ENCODE data around the gene CLDN22. TPM values are rescaled to one million over a fixed set of nuclear protein-coding genes. Genes with fewer than 3 reads are reported as not detected.

The CLDN22 gene
- total and polyA plus RNA-seq, 10 of the 15 experiments (the other 5 are each of a cell fraction or from before 2014, with no cell fraction given): not detected

DNA sequence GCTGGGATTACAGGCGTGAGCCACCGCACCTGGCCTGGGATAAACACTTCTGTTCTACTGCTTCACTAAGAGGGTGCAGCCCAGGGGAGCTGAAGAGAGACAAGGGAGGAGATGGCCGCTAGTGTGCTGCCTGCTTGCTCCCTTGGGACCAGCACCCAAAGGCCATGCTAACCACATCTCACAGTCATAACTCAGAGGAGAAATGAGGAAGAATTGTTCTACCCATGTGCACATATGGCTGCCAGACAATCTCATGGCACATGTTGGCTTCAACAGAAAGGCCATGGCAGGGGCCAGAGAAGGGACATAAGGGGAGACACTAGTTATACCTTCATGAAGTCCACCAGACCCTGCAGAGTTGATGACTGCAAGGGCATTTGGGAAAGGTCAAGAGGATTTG is 22.4 kb downstream of the CLDN22 start:
- Histone ChIP-seq H3K4me1 (ENCODE audit: control insufficient read depth, insufficient read depth, low read length) (no peaks in the 10 kb centered on the region), H3K36me3 (ENCODE audit: control insufficient read depth in 2 of 2, insufficient read depth in 2 of 2, low read length in 1 of 2) (no peaks in the 10 kb centered on the region), H3K79me2 (ENCODE audit: control insufficient read depth, insufficient read depth, low read length) (no peaks in the 10 kb centered on the region), H3K27me3 (replicated peaks in 1 of 2; ENCODE audit: control insufficient read depth in 2 of 2, insufficient read depth in 2 of 2, low read length in 1 of 2) (no peaks in the 10 kb centered on the region), H4K20me1 (ENCODE audit: control insufficient read depth, insufficient read depth) (no peaks in the 10 kb centered on the region), H3K4me3 (no peak overlapping the region), H3K9ac (ENCODE audit: control insufficient read depth, insufficient read depth, low read length) (no peak overlapping the region), H3K27ac (ENCODE audit: control insufficient read depth, insufficient read depth) (no peak overlapping the region), H3K9me3 (replicated peaks; ENCODE audit: control insufficient read depth, insufficient read depth, low read length) (no peaks in the 10 kb centered on the region), H2AFZ (ENCODE audit: control insufficient read depth, low read depth, low read length) (no peak overlapping the region), H3K4me2 (ENCODE audit: control insufficient read depth, insufficient read depth) (no peak overlapping the region)
- ChIA-PET POLR2A (interaction anchor here (0.6 to 0.7 kb wide), 4 partner anchors 10 to 1910 kb away, joined by 3 to 4 read pairs (median 3); no protein-coding TSS in a partner anchor), RAD21 (ENCODE audit: unreplicated experiment) (interaction anchor here (1.1 kb wide), 1 partner anchor 11 kb away, joined by 7 read pairs; no protein-coding TSS in a partner anchor), SMC1A (ENCODE audit: uncharacterized antibody, unreplicated experiment) (interaction anchor here (0.9 to 1.2 kb wide), 2 partner anchors 10 to 19 kb away, joined by 3 read pairs; no protein-coding TSS in a partner anchor), CTCF (no interaction called here)
- no peak for FAIRE-seq
- DNase-seq (ENCODE audit: low read depth, low spot score): no peak
- intact Hi-C loops (cut with micrococcal nuclease; ENCODE audit: unreplicated experiment) (no loop called here), in situ Hi-C loops (cut with MboI) (no loop called here)
- ATAC-seq: peak; percentile 88
- WGBS (ENCODE audit: insufficient coverage, insufficient replicate concordance, low lambda C conversion rate, missing lambda C conversion rate): 5% methylated on average over 3 of the region's 3 CpGs
- BruUV-seq (replicated peaks): no TSS peak
- no peak for TF ChIP-seq CHD1 (IDR thresholded peaks at IDR 0.05; ENCODE audit: low read depth, low read length)
- TF ChIP-seq IRF4 (IDR thresholded peaks at IDR 0.05; ENCODE audit: low read depth, low read length): no peak
- TF ChIP-seq, protein P1, sequence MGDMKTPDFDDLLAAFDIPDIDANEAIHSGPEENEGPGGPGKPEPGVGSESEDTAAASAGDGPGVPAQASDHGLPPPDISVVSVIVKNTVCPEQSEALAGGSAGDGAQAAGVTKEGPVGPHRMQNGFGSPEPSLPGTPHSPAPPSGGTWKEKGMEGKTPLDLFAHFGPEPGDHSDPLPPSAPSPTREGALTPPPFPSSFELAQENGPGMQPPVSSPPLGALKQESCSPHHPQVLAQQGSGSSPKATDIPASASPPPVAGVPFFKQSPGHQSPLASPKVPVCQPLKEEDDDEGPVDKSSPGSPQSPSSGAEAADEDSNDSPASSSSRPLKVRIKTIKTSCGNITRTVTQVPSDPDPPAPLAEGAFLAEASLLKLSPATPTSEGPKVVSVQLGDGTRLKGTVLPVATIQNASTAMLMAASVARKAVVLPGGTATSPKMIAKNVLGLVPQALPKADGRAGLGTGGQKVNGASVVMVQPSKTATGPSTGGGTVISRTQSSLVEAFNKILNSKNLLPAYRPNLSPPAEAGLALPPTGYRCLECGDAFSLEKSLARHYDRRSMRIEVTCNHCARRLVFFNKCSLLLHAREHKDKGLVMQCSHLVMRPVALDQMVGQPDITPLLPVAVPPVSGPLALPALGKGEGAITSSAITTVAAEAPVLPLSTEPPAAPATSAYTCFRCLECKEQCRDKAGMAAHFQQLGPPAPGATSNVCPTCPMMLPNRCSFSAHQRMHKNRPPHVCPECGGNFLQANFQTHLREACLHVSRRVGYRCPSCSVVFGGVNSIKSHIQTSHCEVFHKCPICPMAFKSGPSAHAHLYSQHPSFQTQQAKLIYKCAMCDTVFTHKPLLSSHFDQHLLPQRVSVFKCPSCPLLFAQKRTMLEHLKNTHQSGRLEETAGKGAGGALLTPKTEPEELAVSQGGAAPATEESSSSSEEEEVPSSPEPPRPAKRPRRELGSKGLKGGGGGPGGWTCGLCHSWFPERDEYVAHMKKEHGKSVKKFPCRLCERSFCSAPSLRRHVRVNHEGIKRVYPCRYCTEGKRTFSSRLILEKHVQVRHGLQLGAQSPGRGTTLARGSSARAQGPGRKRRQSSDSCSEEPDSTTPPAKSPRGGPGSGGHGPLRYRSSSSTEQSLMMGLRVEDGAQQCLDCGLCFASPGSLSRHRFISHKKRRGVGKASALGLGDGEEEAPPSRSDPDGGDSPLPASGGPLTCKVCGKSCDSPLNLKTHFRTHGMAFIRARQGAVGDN (IDR thresholded peaks at IDR 0.05): peak; percentile 79
- TF ChIP-seq, protein P2, sequence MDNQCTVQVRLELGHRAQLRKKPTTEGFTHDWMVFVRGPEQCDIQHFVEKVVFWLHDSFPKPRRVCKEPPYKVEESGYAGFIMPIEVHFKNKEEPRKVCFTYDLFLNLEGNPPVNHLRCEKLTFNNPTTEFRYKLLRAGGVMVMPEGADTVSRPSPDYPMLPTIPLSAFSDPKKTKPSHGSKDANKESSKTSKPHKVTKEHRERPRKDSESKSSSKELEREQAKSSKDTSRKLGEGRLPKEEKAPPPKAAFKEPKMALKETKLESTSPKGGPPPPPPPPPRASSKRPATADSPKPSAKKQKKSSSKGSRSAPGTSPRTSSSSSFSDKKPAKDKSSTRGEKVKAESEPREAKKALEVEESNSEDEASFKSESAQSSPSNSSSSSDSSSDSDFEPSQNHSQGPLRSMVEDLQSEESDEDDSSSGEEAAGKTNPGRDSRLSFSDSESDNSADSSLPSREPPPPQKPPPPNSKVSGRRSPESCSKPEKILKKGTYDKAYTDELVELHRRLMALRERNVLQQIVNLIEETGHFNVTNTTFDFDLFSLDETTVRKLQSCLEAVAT (IDR thresholded peaks at IDR 0.05): no peak
- no peak for TF ChIP-seq RBBP5 (conservative IDR thresholded peaks at IDR 0.05)
- no peak for TF ChIP-seq ZZZ3 (IDR thresholded peaks at IDR 0.05; ENCODE audit: control insufficient read depth, insufficient read length, low read depth)
- TF ChIP-seq ZNF384 (IDR thresholded peaks at IDR 0.05; ENCODE audit: borderline replicate concordance, low read depth, low read length): no peak
- TF ChIP-seq, protein P3, sequence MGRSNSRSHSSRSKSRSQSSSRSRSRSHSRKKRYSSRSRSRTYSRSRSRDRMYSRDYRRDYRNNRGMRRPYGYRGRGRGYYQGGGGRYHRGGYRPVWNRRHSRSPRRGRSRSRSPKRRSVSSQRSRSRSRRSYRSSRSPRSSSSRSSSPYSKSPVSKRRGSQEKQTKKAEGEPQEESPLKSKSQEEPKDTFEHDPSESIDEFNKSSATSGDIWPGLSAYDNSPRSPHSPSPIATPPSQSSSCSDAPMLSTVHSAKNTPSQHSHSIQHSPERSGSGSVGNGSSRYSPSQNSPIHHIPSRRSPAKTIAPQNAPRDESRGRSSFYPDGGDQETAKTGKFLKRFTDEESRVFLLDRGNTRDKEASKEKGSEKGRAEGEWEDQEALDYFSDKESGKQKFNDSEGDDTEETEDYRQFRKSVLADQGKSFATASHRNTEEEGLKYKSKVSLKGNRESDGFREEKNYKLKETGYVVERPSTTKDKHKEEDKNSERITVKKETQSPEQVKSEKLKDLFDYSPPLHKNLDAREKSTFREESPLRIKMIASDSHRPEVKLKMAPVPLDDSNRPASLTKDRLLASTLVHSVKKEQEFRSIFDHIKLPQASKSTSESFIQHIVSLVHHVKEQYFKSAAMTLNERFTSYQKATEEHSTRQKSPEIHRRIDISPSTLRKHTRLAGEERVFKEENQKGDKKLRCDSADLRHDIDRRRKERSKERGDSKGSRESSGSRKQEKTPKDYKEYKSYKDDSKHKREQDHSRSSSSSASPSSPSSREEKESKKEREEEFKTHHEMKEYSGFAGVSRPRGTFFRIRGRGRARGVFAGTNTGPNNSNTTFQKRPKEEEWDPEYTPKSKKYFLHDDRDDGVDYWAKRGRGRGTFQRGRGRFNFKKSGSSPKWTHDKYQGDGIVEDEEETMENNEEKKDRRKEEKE (IDR thresholded peaks at IDR 0.05): no peak
- TF ChIP-seq MEF2B (IDR thresholded peaks at IDR 0.05; ENCODE audit: partially characterized antibody, poor library complexity, severe bottlenecking): peak; percentile 94
- TF ChIP-seq KLF5 (IDR thresholded peaks at IDR 0.05; ENCODE audit: partially characterized antibody): no peak
- TF ChIP-seq MTA2 (IDR thresholded peaks at IDR 0.05; ENCODE audit: low read depth): no peak
- no peak for TF ChIP-seq POLR2AphosphoS5 (IDR thresholded peaks at IDR 0.05; ENCODE audit: low read length)
- TF ChIP-seq NR2F1 (conservative IDR thresholded peaks at IDR 0.05): peak; percentile 58; the same call in 1 of the 2 replicates
- TF ChIP-seq SRF (IDR thresholded peaks at IDR 0.05; ENCODE audit: low read depth in 2 of 2, low read length in 2 of 2): no peak
- peak in 1 of 2 experiments; percentile 34; a peak in 1 of 4 replicates for TF ChIP-seq BHLHE40 (IDR thresholded peaks at IDR 0.05; ENCODE audit: borderline replicate concordance in 1 of 2, low read depth in 2 of 2, low read length in 1 of 2)
- TF ChIP-seq ZNF622 (IDR thresholded peaks at IDR 0.05): no peak
- no peak for TF ChIP-seq TAF1 (IDR thresholded peaks at IDR 0.05; ENCODE audit: borderline replicate concordance, low read depth, low read length)
- no peak for TF ChIP-seq PAX8 (IDR thresholded peaks at IDR 0.05)

Measured in GM12878 (cell line).